DOHH2 (cell line): Measurements from ENCODE around the gene ADAM30.

Experiments
- CTCF ChIP-seq: fragments of 200-600 bp; sonication (generic); IDR thresholded peaks from one replicate; pipeline ENCODE4 v1.5.1; 2014; ENCODE audit warnings: antibody characterized with exemption, mild to moderate bottlenecking, low read depth, low read length; ENCODE audit not compliant: poor library complexity, severe bottlenecking
- EZH2phosphoT487 ChIP-seq: fragments of 200-600 bp; sonication (generic); IDR thresholded peaks from 2 replicates; pipeline ENCODE4 v1.6.1; 2017; ENCODE audit warnings: borderline replicate concordance, mild to moderate bottlenecking, antibody characterized with exemption, low read length, moderate library complexity, mixed read lengths

- TF ChIP-seq CTCF (no peak), EZH2phosphoT487 (no peak)
These were observed 44.4 kb upstream of the ADAM30 start for GRCh38 chr1:119940697-119941096.
